Upper lobe of right lung (tissue), 1 donor: Measurements from ENCODE around the gene ANKRD13B. TPM values are rescaled to one million over a fixed set of nuclear protein-coding genes. Genes with fewer than 3 reads are reported as not detected.

Experiments used
- ATAC-seq: fragments of 200-7000 bp; cut with Tn5 transposase; one replicate; pipeline ENCODE4 v1.9.1; 2020; ENCODE audit warnings: mild to moderate bottlenecking, moderate library complexity
- DNase-seq: peaks from one replicate; pipeline ENCODE4 v3.0.0-alpha.2; 2020
- H3K27ac ChIP-seq: fragments of 200-600 bp; one replicate; pipeline ENCODE4 v1.8.0; 2022
- H3K27me3 ChIP-seq: fragments of 200-600 bp; one replicate; pipeline ENCODE4 v1.8.0; 2022; ENCODE audit warnings: mild to moderate bottlenecking
- H3K36me3 ChIP-seq: fragments of 200-600 bp; one replicate; pipeline ENCODE4 v1.8.0; 2022
- H3K4me1 ChIP-seq: fragments of 200-600 bp; one replicate; pipeline ENCODE4 v1.8.0; 2022
- H3K4me3 ChIP-seq: fragments of 200-600 bp; one replicate; pipeline ENCODE4 v1.8.0; 2022; ENCODE audit warnings: mild to moderate bottlenecking
- H3K9me3 ChIP-seq: fragments of 200-600 bp; one replicate; pipeline ENCODE4 v1.8.0; 2022
- intact Hi-C: fragments of 100-400 bp; cut with DNase I; formaldehyde crosslinking; loops from one replicate; pipeline ENCODE4 v1.11.0; 2022
- total RNA-seq: library from RNA; stranded (reverse); fragmentation: NEBNext Ultra II Directional; extraction: Animal tissue kit (Norgen Biotek cat#: 25700); gene quantifications from one replicate; pipeline ENCODE4 v1.2.1, GENCODE V29; 2021
- TF ChIP-seq, protein P1 (sequence below): fragments of 200-600 bp; IDR thresholded peaks from one replicate; pipeline ENCODE4 v1.8.0; 2022; ENCODE audit warnings: antibody characterized with exemption
- donor health status: DM: no; HTN: yes; CAD: no; lungs with severe emphysema.

ANKRD13B gene
- total RNA-seq, 1 donor from 2014 or later = 6.8 TPM

DNA sequence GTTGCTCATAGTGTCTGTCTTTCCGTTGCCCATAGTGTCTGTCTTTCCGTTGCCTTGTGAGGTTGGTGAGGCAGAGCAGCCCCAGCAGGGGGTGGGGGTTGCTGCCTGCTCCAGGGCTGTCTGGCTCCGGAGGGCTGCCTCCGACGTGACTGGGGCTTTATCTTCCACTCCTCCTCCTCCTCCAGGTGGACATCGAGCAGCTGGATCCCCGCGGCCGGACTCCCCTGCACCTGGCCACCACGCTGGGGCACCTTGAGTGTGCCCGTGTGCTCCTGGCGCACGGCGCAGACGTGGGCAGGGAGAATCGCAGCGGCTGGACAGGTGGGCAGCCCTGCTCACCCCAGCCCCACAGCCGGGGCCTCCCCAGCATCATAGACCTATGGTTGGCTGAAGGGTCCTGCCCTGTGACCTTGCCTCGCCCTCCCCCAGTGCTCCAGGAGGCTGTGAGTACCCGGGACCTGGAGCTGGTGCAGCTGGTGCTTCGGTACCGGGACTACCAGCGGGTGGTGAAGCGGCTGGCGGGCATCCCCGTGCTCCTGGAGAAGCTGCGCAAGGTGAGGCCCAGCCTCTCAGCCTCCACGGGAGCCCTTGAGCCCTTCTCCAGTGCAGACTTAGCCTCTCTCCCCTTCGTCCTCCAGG, 14.7 kb downstream of the ANKRD13B start:
- intact Hi-C loops = no loop called here
- TF ChIP-seq, protein P1, sequence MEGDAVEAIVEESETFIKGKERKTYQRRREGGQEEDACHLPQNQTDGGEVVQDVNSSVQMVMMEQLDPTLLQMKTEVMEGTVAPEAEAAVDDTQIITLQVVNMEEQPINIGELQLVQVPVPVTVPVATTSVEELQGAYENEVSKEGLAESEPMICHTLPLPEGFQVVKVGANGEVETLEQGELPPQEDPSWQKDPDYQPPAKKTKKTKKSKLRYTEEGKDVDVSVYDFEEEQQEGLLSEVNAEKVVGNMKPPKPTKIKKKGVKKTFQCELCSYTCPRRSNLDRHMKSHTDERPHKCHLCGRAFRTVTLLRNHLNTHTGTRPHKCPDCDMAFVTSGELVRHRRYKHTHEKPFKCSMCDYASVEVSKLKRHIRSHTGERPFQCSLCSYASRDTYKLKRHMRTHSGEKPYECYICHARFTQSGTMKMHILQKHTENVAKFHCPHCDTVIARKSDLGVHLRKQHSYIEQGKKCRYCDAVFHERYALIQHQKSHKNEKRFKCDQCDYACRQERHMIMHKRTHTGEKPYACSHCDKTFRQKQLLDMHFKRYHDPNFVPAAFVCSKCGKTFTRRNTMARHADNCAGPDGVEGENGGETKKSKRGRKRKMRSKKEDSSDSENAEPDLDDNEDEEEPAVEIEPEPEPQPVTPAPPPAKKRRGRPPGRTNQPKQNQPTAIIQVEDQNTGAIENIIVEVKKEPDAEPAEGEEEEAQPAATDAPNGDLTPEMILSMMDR = no peak

DNA sequence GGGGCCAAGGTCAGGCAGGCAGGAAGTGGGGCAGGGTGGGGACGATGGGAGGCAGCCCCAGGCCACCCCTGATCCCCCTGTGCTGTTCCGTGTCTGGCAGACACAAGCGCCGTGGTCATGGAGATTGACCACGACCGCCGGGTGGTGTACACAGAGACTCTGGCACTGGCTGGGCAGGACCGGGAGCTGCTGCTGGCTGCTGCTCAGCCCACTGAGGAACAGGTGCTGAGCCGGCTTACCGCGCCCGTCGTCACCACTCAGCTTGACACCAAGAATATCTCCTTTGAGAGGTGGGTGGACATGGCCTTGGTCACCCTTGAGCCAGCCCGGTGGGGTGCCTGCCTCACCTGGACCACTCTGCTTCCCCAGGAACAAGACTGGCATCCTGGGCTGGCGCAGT, 16.1 kb downstream of the ANKRD13B start:
- H3K4me1 ChIP-seq = peaks cover 9% of the 10 kb centered on the region
- intact Hi-C loops = no loop called here
- TF ChIP-seq, protein P1 = no peak
- no peaks in the 10 kb centered on the region for H3K27me3 ChIP-seq
- DNase-seq (peak; percentile 57), ATAC-seq (no peak)
- no peak overlapping the region for H3K4me3 ChIP-seq
- no peaks in the 10 kb centered on the region for H3K36me3 ChIP-seq
- no peak overlapping the region for H3K27ac ChIP-seq
- no peaks in the 10 kb centered on the region for H3K9me3 ChIP-seq

More for the DNA sequence above, 14.7 kb downstream of the ANKRD13B start:
- DNase-seq (no peak), ATAC-seq (peak; percentile 8)
- Histone ChIP-seq H3K27ac (no peak overlapping the region), H3K4me3 (no peak overlapping the region), H3K9me3 (no peaks in the 10 kb centered on the region), H3K36me3 (no peaks in the 10 kb centered on the region), H3K27me3 (no peaks in the 10 kb centered on the region), H3K4me1 (no peaks in the 10 kb centered on the region)

DNA sequence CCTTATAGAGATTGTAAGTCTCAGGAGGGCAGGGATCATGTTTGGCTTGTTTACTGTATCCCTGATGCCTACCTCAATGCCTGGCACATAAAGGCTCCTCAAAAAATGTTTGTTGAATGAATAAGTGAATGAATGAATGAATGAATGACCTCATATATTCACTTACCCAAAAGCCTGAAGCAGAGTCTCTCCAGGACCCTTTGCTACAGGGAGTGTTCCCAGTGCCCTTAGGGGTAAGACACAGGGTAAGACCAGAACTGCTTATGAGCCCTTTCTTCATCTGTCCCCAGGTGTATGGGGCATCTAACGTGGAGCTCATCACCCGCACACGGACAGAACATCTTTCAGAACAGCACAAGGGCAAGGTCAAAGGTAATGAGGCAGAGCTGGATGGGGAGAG, 17.5 kb downstream of the ANKRD13B start:
- Histone ChIP-seq H3K4me1 (peaks cover 20% of the 10 kb centered on the region), H3K27ac (no peak overlapping the region), H3K36me3 (no peaks in the 10 kb centered on the region), H3K27me3 (no peaks in the 10 kb centered on the region), H3K4me3 (no peak overlapping the region), H3K9me3 (no peaks in the 10 kb centered on the region)
- intact Hi-C loops = no loop called here
- TF ChIP-seq, protein P1 = no peak
- ATAC-seq = no peak
- DNase-seq = peak; percentile 26

DNA sequence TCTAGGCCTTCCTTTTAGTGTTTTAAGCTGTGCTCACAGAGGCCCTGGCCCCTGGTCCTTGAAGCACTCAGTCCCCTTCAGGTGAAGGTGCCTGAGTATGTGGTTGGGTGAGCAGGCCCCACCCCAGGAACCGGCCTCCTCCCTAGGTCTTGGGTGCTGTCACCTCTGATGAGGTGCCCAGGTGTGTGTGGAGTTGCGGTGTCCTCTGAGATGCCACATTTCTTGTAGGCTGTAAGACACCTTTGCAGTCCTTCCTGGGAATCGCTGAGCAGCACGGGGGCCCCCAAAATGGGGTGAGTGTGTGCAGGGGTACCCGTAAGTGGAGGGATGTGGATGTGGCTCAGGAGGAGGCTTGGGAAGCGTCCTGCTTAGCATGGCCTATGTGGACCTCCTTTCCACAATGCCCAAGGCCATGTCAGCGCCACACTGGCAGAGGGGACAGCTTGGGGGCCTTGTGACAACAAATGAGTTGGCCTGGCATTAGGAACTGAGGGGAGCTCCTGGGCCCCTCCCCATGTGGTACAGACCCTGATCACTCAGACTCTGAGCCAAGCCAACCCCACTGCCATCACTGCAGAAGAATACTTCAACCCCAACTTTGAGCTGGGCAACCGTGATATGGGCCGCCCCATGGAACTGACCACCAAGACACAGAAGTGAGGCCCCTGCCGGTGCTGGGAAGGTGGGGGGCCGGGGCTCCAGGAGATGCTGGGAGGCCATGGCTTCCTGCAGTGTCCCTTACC, 18.6 kb downstream of the ANKRD13B start:
- ATAC-seq (no peak), DNase-seq (peak; percentile 46)
- intact Hi-C loops = no loop called here

DNA sequence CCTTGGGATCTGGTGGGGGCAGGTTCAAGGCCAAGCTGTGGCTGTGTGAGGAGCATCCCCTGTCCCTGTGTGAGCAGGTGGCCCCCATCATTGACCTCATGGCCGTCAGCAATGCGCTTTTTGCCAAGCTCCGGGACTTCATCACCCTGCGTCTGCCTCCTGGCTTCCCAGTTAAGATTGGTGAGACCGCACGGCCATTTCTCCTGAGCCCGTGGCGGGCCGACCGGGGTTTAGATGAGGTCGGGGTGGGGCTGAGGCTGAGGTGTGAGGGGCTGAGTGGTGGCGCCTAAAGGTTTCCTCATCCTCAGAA, 19.1 kb downstream of the ANKRD13B start:
- intact Hi-C loops = no loop called here
- Histone ChIP-seq H3K9me3 (no peaks in the 10 kb centered on the region), H3K36me3 (no peaks in the 10 kb centered on the region), H3K4me1 (peaks cover 34% of the 10 kb centered on the region), H3K4me3 (no peak overlapping the region), H3K27ac (no peak overlapping the region), H3K27me3 (no peaks in the 10 kb centered on the region)
- DNase-seq = peak; percentile 61
- ATAC-seq = no peak
- TF ChIP-seq, protein P1 = no peak

More for the DNA sequence above, 18.6 kb downstream of the ANKRD13B start:
- no peaks in the 10 kb centered on the region for H3K9me3 ChIP-seq
- H3K4me1 ChIP-seq = peaks cover 29% of the 10 kb centered on the region
- H3K4me3 ChIP-seq = no peak overlapping the region
- no peak overlapping the region for H3K27ac ChIP-seq
- no peaks in the 10 kb centered on the region for H3K27me3 ChIP-seq
- TF ChIP-seq, protein P1 = no peak
- no peaks in the 10 kb centered on the region for H3K36me3 ChIP-seq
